Astrocyte of the spinal cord (primary cell): ENCODE results near the gene SLC36A1.
A peak's percentile ranks its signal among the peaks of the same experiment; 100 is the strongest.

ENCODE experiments used
- DNase-seq: peaks from one replicate; pipeline ENCODE4 v3.0.0; 2011; ENCODE audit warnings: low read depth, low spot score
- H3K4me3 ChIP-seq: 2 replicates; pipeline ENCODE4 v1.5.1; 2011; ENCODE audit warnings: low read depth, mild to moderate bottlenecking, low read length, moderate library complexity
- in situ Hi-C: cut with HindIII; loops from 2 replicates; pipeline ENCODE4 v1.10.0; 2017; ENCODE audit warnings: low sequenced_read_pairs
- TF ChIP-seq, protein P1 (sequence below): IDR thresholded peaks from 2 replicates; pipeline ENCODE4 v1.5.1; 2012; ENCODE audit warnings: low read depth, mild to moderate bottlenecking, low read length, inconsistent platforms

Gene SLC36A1

DNA sequence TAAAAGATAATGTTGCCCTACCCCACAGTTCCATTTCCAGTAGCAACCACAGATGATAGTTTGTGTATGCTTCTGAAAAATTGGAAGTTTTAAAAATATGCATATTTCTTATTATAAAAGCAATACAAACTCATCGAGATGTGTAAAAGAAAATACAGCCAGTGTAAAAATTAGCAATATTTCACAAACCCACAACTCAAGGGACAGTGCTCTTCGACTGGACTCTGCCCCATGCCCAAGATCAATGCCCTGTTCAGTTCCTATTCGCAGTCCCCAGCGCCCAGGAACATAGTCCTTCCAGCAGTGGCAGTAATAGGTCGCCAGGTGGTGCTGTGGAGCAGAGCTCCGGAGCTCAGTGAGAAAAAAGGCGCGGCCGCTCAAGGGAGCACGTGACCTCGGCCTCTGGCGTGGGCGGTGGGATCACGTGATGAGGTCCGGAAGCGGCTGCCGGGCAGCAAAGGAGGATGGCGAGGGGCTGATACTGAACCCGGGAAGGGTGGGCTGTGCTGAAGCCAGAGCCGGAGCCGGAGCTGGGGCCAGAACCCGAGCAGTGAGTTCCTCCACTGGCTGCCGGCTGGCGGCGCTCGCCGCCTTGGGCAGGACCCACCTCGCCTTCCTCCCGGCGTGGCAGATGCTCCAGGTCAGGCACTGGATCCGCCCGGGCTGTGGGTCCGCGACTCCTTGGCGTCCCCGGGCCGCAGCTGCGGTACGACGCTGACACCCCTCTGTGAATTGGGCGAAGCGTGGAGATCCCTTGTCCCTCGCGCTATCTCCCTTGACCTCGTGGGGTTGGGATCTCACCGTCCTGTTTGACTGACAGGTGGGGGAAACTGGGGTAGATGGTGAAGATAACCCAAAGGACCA lies at the start of gene SLC36A1:
Gene SLC36A1, plus strand, starts transcription at position 430 of the 864 bp plus-strand sequence. CDS start 11,190 bp downstream, outside the sequence.
- TF ChIP-seq, protein P1, sequence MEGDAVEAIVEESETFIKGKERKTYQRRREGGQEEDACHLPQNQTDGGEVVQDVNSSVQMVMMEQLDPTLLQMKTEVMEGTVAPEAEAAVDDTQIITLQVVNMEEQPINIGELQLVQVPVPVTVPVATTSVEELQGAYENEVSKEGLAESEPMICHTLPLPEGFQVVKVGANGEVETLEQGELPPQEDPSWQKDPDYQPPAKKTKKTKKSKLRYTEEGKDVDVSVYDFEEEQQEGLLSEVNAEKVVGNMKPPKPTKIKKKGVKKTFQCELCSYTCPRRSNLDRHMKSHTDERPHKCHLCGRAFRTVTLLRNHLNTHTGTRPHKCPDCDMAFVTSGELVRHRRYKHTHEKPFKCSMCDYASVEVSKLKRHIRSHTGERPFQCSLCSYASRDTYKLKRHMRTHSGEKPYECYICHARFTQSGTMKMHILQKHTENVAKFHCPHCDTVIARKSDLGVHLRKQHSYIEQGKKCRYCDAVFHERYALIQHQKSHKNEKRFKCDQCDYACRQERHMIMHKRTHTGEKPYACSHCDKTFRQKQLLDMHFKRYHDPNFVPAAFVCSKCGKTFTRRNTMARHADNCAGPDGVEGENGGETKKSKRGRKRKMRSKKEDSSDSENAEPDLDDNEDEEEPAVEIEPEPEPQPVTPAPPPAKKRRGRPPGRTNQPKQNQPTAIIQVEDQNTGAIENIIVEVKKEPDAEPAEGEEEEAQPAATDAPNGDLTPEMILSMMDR = peak; percentile 99
- peak; percentile 87 for DNase-seq
- in situ Hi-C loops = no loop called here
- peak within 1 kb of the TSS; percentile 70 for H3K4me3 ChIP-seq

GRCh38 chr5:151405334-151406160 lies 41.9 kb upstream of the SLC36A1 start:
- TF ChIP-seq, protein P1 = no peak
- no peak overlapping the region for H3K4me3 ChIP-seq
- in situ Hi-C loops = no loop called here
- DNase-seq = no peak

GRCh38 chr5:151406322-151406947 lies 41.0 kb upstream of the SLC36A1 start:
- H3K4me3 ChIP-seq = no peak overlapping the region
- DNase-seq = no peak
- in situ Hi-C loops = no loop called here
- TF ChIP-seq, protein P1 = peak; percentile 56

DNA sequence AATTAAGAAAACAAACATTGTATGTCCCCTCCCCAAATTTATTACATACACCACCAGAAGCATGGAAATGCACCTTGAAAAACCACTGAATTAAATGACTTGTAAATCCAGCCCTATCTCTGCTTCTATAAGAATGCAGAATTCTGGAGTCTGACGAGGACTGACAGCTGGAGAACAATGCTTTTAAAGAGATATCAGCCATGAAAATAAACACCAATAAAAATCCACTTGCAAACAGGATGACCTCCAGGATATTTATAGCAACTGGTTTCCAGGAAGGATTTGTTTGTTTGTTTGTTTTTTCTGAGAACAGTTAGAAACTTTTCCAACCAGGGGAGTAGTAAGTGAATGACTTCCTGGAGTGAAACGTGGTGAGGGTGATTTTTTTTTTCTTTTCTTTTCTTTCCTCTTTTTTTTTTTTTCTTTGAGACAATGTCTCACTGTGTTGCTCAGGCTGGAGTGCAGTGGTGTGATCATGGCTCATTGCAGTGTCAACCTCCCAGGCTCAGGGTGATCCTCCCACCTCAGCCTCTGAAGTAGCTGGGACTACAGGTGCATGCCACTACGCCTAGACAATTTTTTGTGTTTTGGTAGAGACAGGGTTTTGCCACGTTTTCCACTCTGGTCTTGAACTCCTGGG lies 38.7 kb upstream of the SLC36A1 start:
- in situ Hi-C loops = no loop called here
- H3K4me3 ChIP-seq = no peak overlapping the region
- DNase-seq = no peak
- TF ChIP-seq, protein P1 = no peak

DNA sequence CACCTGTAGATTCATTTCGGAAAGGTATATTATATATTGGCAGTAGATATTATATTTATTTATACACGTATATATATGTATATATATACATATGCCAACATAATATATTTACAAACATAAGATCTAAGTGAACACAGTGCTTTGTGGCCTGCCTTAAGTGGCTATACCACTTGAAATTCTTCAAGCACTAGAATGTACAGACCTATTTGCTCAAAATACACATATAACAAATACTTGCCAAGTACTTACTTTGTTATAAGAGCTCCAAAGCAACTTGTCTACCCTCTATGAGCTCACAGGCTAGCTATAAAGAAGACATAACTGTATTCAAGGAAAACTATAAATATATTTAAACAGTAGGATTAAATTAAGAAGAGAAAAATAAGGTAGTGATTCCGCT lies 33.6 kb upstream of the SLC36A1 start:
- H3K4me3 ChIP-seq = no peak overlapping the region
- TF ChIP-seq, protein P1 = no peak
- in situ Hi-C loops = no loop called here
- no peak for DNase-seq

DNA sequence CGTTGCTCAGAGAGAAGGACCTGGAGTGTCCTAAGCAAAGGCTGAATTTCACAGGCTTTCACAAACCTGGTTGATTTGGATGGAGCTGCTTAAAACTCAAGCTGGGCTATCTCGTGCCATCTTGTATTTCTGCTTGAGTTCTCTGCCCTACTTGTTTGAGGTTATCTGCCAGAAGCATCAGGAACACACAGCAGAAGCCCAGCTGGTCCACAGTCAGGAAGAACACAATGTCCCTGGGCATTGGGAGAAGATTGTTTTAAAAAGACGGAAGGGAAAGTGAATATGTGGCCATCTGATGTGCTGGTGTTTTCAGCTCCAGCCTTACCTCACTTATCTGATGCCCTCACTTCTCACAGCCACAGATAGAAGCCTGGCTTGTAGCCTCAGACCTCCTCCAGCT lies 32.9 kb upstream of the SLC36A1 start:
- no peak overlapping the region for H3K4me3 ChIP-seq
- no peak for DNase-seq
- in situ Hi-C loops = no loop called here
- TF ChIP-seq, protein P1 = no peak
